BJ (cell line): ENCODE data around the gene OR13D1. TPM values are rescaled to one million over a fixed set of nuclear protein-coding genes. Genes with fewer than 3 reads are reported as not detected.

Experiments
- CTCF ChIA-PET: fragments of 350-600 bp; formaldehyde crosslinking; extraction: SDS; loops from one replicate; lab custom pipeline; 2021; ENCODE audit warnings: antibody characterized with exemption, inconsistent platforms; lab: Yijun Ruan, JAX
- POLR2A ChIA-PET: fragments of 300-600 bp; sonication (Branson Sonifier 250); formaldehyde crosslinking; extraction: SDS; loops from one replicate; lab custom pipeline; 2021; ENCODE audit warnings: antibody characterized with exemption; lab: Charles Lee
- DNase-seq: peaks from one replicate; pipeline ENCODE4 v3.0.0-alpha.2; 2011; ENCODE audit warnings: low read depth
- H3K27me3 ChIP-seq: 2 replicates; pipeline ENCODE4 v1.6.0; 2011; ENCODE audit warnings: low read length; ENCODE audit not compliant: control insufficient read depth, insufficient read depth
- H3K36me3 ChIP-seq: 2 replicates; pipeline ENCODE4 v1.5.1; 2011; ENCODE audit warnings: low read length; ENCODE audit not compliant: control insufficient read depth, insufficient read depth
- H3K4me3 ChIP-seq: 2 replicates; pipeline ENCODE4 v1.5.1; 2011; ENCODE audit warnings: low read depth, mild to moderate bottlenecking, control low read depth, low read length
- CTCF ChIP-seq: IDR thresholded peaks from 2 replicates; pipeline ENCODE4 v1.5.1; 2011; ENCODE audit warnings: low read depth, mild to moderate bottlenecking, control low read depth, inconsistent platforms, low read length, moderate library complexity; ENCODE audit not compliant: insufficient read depth
- polyA plus RNA-seq: library from polyadenylated mRNA; depleted of rRNA; stranded (reverse); fragments of >200 nt; gene quantifications from 2 replicates; pipeline ENCODE4 v1.2.3, GENCODE V29; 2011; rRNA removed

Gene OR13D1
- polyA plus RNA-seq, 1 experiment, result not detected

GRCh38 chr9:104743376-104743985, 49.2 kb downstream of the OR13D1 start:
- Histone ChIP-seq H3K4me3 (no peak overlapping the region), H3K36me3 (no peaks in the 10 kb centered on the region), H3K27me3 (no peaks in the 10 kb centered on the region)
- peak; percentile 62 for TF ChIP-seq CTCF
- CTCF ChIA-PET, result interaction anchor here (0.7 to 1.4 kb wide), 2 partner anchors 20 to 357 kb away, joined by 3 to 4 read pairs; no protein-coding TSS in a partner anchor
- POLR2A ChIA-PET, result no interaction called here
- DNase-seq, result peak; percentile 19

Other genes starting within 250 kb of the OR13D1 start
- not detected in 2 replicates for gene OR13F1, start 190.3 kb upstream of the OR13D1 start, polyA plus RNA-seq
- not detected in 2 replicates for gene OR13C4, start 167.3 kb upstream of the OR13D1 start, polyA plus RNA-seq
- not detected in 2 replicates for gene OR13C3, start 157.7 kb upstream of the OR13D1 start, polyA plus RNA-seq
- not detected in 2 replicates for gene OR13C8, start 125.3 kb upstream of the OR13D1 start, polyA plus RNA-seq
- gene OR13C5, start 95.1 kb upstream of the OR13D1 start, polyA plus RNA-seq, result not detected in 2 replicates
- not detected in 2 replicates for gene OR13C2, start 88.9 kb upstream of the OR13D1 start, polyA plus RNA-seq
- not detected in 2 replicates for gene OR13C9, start 76.3 kb upstream of the OR13D1 start, polyA plus RNA-seq
- gene NIPSNAP3A, start 53.2 kb downstream of the OR13D1 start, polyA plus RNA-seq, result 40.6 and 62.8 TPM in 2 replicates
- gene NIPSNAP3B, start 69.6 kb downstream of the OR13D1 start, polyA plus RNA-seq, result 0.75 and 0.96 TPM in 2 replicates
- gene ABCA1, start 233.6 kb downstream of the OR13D1 start, polyA plus RNA-seq, result 27.4 and 36.2 TPM in 2 replicates